GM06990 (cell line): ENCODE results near the gene PTPRD.

Source experiments
- DNase-seq: peaks from one replicate; pipeline ENCODE4 v3.0.0-alpha.2; 2011; ENCODE audit not compliant: insufficient read length; ENCODE audit errors: extremely low read depth
- H3K27me3 ChIP-seq: replicated peaks from 2 replicates; pipeline ENCODE4 v1.6.0; 2011; ENCODE audit warnings: low read length; ENCODE audit not compliant: control insufficient read depth, insufficient read depth
- H3K36me3 ChIP-seq: 2 replicates; pipeline ENCODE4 v1.5.1; 2011; ENCODE audit warnings: low read length; ENCODE audit not compliant: control insufficient read depth, insufficient read depth
- H3K4me3 ChIP-seq: replicated peaks from 2 replicates; pipeline ENCODE4 v1.5.1; 2011; ENCODE audit warnings: low read depth, mild to moderate bottlenecking, control low read depth, low read length
- TF ChIP-seq, protein P1 (sequence below): IDR thresholded peaks from 2 replicates; pipeline ENCODE4 v1.5.1; 2011; ENCODE audit warnings: low read length, control low read depth, mild to moderate bottlenecking, inconsistent platforms; ENCODE audit not compliant: insufficient read depth, poor library complexity, severe bottlenecking

PTPRD gene

DNA sequence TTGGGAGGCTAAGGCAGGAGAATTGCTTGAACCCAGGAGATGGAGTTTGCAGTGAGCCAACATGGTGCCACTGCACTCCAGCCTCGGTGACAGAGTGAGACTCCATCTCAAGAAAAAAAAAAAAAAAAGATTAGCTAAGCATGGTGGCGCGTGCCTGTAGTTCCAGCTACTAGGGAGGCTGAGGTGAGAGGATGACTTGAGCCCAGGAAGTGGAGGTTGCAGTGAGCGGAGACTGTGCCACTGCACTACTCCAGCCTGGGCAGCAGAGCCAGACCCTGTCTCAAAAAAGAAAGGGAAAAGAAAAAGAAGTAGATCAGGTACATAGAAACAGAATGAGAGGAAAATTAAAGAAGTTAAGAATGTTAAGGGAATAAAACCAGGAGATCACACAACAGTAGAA is 1886.1 kb downstream of the PTPRD start:
- TF ChIP-seq, protein P1, sequence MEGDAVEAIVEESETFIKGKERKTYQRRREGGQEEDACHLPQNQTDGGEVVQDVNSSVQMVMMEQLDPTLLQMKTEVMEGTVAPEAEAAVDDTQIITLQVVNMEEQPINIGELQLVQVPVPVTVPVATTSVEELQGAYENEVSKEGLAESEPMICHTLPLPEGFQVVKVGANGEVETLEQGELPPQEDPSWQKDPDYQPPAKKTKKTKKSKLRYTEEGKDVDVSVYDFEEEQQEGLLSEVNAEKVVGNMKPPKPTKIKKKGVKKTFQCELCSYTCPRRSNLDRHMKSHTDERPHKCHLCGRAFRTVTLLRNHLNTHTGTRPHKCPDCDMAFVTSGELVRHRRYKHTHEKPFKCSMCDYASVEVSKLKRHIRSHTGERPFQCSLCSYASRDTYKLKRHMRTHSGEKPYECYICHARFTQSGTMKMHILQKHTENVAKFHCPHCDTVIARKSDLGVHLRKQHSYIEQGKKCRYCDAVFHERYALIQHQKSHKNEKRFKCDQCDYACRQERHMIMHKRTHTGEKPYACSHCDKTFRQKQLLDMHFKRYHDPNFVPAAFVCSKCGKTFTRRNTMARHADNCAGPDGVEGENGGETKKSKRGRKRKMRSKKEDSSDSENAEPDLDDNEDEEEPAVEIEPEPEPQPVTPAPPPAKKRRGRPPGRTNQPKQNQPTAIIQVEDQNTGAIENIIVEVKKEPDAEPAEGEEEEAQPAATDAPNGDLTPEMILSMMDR: no peak
- H3K4me3 ChIP-seq: no peak overlapping the region
- no peaks in the 10 kb centered on the region for H3K36me3 ChIP-seq
- H3K27me3 ChIP-seq: no peaks in the 10 kb centered on the region
- no peak for DNase-seq

DNA sequence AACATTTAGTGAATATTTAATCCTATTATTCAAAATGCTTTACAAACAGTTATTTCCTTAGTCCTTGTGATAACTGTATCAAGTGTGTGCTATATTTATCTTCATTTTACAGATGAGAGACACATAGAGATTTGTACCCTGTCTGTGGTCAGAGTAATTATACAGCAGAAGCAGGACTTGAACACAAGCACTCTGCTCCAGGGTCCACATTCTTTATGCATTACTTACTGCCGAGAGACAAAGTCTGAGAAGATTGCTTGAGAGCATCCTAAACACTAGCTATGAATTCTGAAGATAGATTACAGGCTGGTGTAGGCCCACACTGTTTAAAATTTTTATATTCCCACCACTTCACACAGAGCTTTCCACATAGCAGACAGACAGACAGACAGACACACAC is 1887.2 kb downstream of the PTPRD start:
- Histone ChIP-seq H3K4me3 (no peak overlapping the region), H3K36me3 (no peaks in the 10 kb centered on the region), H3K27me3 (no peaks in the 10 kb centered on the region)
- no peak for DNase-seq
- TF ChIP-seq, protein P1: no peak

DNA sequence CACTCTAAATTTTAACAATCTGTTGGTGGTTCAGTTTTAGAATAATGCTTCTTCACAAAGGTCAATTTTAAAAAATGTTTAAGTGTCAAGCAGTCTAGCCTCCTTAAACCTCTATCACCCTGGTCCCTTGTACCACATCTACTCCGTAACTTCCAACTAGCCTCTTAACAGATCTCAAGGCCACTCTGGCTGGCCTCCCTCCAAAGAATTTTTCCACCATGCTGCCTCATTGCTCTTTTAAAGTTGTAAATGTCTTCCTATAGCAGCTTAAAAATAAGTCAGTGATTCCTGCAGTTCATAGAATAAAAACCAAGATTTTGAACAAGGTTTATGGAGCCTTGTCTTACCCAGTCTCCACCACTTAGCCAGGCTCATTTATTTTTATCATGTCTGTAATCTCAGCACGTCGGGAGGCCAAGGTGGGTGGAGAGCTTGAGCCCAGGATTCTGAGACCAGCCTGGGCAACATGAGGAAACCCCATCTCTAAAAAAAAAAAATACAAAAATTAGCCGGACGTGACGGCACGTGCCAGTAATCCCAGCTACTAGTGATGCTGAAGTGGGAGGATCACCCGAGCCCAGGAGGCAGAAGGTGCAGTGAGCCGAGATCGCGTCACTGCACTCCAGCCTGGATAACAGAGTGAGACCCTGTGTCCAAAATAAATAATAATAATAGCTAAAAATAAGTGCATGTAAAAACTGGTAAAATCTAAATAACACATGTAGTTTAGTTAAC is 1888.4 kb downstream of the PTPRD start:
- TF ChIP-seq, protein P1: no peak
- H3K27me3 ChIP-seq: no peaks in the 10 kb centered on the region
- no peak for DNase-seq
- H3K4me3 ChIP-seq: no peak overlapping the region
- no peaks in the 10 kb centered on the region for H3K36me3 ChIP-seq

DNA sequence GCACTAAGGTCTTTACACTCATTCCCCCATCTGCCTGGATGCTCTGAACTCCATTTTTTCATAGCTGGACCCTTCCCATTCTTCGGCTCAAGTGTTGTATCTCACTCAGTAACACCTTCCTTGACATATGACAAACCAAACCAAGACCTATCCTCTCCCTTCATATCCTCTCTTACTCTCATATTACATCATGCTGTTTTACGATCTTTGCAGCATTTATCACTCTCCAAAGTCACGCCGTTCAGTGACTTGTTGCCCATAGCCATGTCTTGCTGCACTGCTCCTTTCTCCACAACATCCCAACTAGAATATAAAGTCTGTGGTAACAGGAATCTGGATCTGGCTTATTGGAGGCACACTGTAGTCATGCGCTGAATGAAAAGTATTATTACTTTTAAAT is 1889.6 kb downstream of the PTPRD start:
- no peaks in the 10 kb centered on the region for H3K27me3 ChIP-seq
- DNase-seq: no peak
- no peak overlapping the region for H3K4me3 ChIP-seq
- no peaks in the 10 kb centered on the region for H3K36me3 ChIP-seq
- TF ChIP-seq, protein P1: no peak

DNA sequence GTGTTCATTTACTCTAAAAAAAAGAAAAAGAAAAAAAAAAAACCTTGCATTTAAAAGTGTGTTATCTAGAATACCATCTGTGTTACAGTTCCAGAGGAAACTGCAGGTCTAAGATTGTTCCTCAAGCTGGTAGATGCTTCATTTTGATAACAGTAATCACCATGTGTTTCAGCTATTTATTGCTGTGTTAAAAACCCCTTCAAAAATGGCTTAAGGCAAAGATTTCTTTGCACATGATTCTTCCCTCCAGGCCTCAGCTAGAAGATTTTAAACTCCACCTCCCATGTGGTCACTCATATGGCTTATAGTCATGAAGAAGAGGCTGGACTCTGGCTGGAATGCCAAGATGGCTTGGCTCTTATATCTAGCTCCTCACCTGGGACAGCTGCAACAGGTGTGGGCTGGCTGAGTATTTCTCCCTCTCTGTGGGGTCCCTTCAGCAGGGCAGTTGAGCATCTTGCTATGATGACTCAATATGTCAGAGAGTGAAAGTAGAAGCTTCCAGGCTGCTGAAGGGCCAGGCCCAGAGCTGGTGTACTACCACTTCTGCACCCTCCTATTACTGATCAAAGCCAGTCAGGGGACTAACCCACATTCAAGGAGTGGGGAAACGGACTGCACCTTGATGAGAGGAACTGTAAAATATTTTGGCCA is 1892.8 kb downstream of the PTPRD start:
- Histone ChIP-seq H3K36me3 (no peaks in the 10 kb centered on the region), H3K4me3 (no peak overlapping the region), H3K27me3 (no peaks in the 10 kb centered on the region)
- DNase-seq: no peak
- TF ChIP-seq, protein P1: no peak
